Dermis microvascular lymphatic vessel endothelial cell (primary cell): ENCODE measurements around the gene UBE2D2. TPM values are rescaled to one million over a fixed set of nuclear protein-coding genes. Genes with fewer than 3 reads are reported as not detected.
A peak's percentile ranks its signal among the peaks of the same experiment; 100 is the strongest.

ENCODE experiments used
- DNase-seq, 2 donors: peaks; one replicate each; pipeline versions ENCODE4 v3.0.0 to v3.0.0-alpha.2; 2010; ENCODE audit warnings: low read depth in 2 of 2
- total RNA-seq: library from RNA; depleted of rRNA; stranded (reverse); fragments of >200 nt; gene quantifications from 2 replicates; pipeline ENCODE4 v1.2.1, GENCODE V29; 2014

Gene UBE2D2
- total RNA-seq, 1 donor from 2014 or later = 53.9 TPM

DNA sequence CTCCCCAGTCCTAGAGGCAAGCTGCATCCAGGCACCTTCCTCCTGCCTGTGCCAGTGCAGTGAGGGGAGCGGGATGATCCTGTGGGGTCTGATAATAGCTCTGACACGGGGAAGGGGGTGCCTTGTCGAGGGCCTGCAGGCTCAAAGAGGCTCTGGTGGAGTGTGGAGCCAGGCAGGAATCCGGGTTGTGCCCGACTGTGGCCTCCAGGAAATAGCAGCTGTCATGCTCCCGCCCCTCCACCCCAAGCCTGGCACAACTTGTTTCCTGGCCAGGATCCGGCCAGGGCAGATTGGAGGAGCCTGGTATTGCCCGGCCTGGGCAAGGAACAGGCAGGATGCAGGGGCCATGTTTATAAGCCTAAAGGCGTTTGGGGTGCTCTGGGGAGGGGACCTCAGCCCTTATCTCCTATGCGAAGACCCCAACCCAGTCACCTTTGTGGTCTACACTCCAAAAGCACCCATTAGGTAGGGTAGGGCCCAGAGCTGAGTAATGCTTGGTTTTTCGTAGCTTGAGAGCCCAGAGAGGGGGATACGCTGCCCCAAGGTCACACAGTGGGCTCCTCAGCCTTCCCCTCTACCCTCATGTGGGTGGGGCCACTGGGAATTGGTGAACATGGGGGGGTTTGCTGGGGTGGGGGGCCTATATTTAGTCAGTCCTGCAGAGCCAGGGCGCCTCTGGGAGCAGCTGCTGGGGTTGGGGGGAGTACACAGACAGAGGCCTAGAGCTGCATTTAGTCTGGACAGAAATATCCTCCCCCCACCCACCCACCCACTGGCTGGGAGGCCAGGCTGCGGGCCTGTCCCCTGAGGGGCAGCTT lies 99.2 kb downstream of the UBE2D2 start:
- DNase-seq = peak in 1 of 2 donors; percentile 61

DNA sequence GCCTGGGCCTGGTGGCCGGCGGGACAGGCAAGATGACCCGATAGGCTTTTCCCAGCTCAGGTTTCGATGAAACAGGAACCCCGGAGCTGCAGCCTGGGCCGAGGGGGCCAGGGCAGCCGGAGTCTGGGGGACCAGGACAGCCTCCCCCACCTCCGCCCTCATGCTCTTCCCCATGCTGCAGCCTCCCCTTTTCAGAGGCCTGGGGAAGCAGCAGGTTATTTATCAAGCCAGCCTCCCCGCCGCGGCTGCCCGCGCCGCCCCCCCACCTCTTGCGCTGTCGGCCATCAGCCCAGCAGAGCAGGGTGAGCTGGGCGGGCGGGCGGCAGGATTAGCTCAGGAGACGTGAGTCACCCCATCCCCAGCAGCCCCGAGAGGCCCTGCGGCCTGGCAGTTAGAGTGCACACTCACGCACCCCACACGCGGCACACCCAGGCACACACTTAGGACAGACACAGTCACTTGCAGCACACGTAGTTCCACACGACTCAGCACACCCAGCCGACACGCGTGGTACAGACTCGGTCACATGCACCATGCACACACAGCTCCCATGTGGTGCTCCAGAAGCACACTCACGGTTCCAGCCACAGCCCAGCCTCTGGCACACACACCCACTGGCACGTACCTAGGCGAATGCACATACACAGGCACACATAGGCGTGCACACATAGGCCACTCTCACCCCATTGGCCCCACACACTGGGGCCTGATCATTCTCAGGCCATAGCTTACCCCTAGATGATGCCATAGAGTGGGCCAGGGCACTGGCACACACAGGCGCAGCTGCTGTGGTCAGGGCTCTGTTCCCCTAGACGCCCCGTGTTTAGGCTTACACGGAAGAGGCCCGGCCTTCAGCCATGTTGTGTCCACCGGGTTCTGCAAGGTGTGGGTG lies 100.0 kb downstream of the UBE2D2 start:
- DNase-seq = peak in 1 of 2 donors; percentile 86

DNA sequence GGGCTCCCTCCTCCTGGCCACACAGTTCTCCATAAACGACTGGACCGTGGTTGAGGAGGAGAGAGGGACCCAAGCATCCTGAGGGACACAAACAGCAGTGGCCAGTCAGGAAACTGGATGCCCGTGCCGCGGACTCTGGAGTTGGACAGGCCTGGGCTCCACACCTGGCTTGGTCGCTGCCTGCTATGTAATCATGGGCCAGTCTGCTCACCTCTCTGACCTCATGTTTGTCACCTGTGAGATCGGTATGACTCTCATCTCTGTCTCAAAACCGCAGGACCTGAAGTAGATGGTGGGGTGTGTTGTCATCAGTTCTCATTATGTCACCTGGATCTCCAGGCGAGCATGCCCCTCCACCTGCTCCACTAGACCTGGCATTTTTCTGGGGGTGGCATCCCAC lies 101.5 kb downstream of the UBE2D2 start:
- DNase-seq = no peak

DNA sequence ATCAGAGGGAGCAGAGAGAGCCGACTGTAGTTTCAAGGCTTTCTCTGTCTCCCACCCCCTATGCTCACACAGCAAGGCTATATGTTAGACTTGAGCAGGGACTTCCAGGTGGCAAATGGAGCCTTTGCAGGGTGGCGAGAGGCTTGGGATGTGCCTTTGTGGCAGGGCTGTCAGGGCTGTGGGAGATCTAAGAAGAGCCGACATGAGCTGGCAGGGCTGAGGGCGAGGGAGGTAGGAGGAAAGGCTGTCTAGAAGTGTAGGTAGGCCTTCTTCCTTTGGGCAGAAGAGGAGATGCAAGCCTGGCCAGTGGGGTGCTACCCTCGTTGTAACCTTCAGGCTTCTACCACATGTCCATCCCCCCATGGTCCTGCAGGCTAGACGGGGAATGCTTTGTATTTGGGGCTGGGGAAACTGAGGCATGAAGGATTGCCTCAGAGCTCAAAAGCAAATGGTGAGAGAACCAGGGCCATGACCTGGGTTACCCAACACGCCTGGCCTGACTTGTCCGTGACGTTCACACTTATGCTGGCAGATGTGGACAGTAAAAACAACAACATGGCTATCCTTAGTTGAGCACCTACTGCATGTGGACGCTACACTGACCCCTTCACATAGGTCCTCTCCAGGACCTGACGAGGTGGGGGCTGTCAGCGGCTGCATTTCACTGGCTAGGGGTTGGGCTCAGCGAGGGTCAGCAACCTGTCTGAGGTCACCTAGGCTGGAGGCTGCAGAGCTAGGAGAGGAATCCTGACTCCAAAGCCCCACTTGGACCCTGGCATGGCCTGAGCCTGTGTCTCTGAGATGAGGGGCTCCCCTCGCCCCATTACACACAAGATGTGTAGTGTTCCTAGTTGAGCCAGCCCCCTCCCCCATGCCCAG lies 102.3 kb downstream of the UBE2D2 start:
- DNase-seq = no peak

DNA sequence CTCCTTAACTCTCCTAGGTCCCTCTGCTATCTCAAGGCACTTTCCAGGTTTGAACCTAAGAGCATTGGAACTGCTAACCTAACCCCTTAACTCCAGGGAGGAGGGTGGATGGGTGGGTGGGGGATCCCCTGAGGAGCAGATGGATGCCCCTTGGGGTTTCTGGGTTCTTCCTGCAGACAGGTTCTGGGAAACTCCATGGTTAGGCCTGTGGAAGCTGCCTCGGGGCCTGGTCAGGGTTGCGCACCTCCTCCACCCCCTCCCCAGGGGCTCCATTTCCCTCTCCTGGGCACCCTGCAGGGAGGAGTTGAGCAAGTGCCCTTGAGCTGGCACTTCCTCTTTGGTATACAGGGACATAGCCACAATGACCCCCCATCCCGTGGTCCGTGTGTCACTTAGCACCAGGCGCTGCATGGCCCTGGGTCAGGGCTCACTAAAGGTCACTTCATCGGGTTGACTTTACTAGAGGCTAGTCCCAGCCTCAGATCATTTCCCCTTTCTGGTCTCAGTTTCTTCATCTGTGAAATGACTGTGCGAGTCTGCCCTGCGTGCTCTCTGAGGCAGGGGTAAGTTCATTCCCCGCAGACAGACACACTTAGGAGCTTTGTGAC lies 103.1 kb downstream of the UBE2D2 start:
- DNase-seq = no peak

DNA sequence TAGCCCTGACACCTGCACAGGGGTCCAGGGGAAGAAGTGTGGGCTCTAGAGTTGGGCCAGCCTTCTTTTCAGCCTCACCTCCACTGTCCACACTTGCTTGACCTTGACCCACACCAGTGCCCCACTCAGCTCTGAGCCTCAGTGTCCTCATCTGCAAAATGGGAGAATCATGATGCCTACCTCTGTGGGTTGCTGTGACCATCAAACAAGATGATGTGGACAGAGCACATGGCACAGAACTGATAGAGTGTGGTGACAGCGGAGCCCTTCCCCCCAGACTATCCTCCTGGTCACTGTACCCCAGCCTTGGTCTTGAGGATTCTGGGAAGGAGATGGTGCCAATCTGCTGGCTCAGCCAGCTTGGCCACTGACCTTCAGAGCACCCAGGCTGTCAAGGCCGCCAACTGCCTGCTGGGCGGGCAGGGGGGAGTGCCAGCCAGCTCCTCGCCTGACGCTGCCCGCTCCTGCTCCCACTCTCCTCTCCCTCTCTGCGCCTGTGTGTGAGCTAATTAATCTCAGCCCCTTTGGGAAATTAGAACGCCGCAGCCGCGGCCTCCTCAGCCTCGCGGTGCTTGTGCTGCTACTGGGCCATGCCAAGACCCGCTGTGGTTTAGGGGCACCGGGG lies 103.7 kb downstream of the UBE2D2 start:
- no peak for DNase-seq

DNA sequence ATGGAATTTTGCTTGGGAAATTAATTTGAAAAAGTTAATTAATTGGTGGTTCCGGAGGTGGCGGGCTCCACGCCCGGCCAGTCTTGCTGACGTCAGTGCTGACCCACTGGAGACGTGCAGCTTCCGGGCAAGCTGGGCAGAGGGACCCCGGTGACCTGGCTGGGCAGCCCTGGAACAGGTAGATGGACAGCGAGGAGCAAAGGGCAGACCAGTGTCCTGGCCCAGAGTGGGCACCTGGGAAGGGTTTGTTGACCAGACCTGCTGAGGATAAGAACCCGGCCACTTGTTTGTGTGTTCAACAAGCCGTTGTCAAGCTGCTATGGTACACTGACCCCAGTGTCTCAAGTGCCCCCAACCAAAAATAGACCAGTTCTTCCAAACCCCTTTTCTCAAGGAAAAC lies 104.5 kb downstream of the UBE2D2 start:
- no peak for DNase-seq

DNA sequence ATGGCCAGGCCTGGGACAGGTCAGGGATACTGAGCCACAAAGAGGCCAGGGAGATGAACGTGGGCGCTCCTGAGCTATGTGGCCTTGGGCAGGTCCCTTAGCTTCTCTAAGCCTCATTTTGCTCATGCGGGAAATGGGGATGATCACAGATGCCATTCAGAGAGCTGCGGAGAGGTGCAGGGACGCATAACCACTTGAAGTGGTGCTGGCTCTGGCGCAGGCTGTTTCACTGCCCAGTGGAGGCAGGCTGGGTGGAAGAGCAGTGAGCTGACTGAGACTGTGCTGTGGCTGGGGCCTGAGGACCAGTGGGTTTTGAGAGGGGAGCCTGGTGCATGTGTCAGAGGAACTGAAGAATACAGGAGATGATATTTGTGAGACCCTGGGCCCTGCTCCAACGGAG lies 105.4 kb downstream of the UBE2D2 start:
- no peak for DNase-seq

DNA sequence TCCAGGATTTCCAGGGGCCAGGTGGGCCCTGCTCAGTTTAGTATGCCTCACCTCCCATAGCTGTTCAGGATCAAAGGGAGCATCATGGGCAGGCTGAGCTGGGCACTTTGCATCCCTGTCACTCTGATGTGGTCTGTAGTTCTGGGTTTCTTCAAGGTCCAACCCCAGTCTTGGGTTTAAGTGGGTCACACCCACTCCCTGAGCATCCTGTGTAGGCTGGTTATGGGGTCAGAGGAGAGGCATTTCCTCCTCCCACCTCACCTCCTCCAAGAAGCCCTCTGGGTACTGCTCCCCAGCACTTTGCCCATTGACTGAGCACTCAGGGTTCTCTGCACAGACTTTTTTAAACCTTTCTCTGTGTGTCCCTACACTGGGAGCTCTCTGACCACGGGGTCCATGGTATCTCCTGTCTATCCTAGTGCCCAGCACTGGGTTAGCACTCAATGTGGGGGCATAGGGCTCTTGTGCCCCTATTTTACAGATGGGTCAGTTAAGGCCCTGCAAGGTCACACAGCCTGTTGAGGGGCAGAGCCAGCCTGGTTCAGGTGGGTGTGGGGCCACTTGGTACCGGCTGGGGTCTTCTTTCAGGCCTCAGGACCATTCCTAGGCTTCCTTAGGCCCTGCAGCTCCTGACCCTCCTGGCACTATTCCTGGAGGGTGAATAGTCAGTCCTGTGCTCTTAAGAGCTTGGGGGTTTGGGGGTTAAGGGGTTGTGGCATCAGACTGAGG lies 106.0 kb downstream of the UBE2D2 start:
- no peak for DNase-seq

DNA sequence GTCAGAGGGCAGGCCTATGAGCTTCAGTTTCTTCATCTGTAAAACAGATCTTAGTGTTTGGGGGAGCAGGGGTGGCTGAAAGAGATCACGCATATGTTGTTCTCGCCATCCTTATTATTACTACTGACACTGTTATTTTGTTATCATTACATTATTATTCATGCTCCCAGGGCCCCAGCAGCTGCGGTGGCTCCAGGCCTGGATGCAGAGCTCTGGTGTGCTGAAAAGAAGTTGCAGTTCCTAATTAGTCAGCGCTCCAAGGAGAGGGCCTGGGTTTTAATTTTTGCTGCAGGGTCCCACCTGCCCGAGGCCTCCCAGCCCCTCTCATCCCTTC lies 106.6 kb downstream of the UBE2D2 start:
- no peak for DNase-seq

DNA sequence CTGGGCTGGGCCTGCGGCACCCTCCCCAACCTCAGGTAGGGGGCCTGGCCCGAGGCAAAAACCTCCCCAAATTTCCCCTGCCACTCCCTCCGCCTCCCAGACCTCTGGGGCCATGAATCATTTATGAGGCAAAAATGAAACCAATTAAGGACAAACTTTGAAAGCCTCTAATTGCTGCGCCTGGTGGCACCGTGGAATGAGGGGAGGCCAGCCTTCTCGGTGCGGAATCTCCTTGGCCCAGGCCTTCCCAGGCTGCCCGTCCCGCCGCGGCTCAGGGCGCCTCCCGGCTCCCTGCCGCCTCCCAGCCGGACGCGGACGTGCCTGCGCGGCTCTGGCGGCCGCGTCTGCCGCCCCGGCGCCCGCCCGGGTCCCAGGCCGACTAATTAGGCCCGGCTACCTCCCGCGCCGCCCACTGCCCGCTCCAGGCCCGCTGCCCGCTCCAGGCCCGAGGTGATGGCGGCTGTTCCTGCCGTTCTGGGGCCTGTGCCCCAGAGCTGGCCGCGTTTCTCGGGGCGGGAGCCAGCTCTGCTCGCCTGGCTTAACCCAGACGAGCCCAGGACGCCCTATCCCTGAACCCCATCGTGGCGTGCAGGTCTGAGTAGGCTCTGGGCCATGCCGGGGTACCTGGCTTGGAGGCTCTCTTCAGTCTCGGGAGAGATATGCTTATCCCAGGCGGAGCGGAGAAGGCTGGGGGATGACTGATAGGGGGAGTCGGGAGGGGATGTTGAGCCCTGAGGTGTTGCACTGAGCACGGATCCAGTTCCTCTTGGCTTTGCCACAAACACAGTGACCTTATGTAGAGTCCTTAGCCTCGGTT lies 107.1 kb downstream of the UBE2D2 start:
- peak in 1 of 2 donors; percentile 62 for DNase-seq

DNA sequence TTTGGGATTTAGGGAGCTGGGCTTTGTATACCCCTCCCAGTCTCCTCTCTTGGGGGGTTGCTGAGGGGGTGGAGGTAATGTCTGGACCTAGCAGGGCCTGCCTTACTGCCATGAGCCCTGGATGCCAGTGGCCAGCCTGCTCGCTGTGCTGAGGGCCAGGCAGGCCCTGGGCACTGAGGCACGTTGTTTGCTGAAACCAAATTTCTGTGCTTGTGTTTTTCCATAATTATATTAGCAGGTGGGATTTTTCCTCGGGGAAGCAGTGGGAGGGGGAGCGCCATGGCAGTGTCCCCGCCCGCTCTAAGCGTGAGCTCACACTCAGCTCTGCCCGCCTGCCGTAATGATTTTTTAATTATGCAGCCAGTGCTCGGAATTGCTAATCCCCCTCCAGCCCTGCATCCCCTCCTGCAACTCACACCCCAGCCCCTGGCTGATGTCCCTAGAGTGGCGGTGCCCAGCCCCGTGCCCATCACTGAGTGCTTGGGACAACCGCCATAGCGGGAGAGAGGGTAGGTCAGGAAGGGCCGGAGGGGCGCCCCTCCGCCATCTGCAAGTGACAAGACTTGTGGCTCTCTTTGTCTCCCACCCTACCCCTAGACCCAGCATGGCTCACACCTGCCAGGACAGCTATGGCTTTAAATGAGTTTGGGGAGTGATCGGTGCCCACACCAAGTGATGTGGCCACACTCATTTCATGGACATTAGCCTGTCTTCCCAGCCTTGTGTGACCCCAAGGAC lies 108.0 kb downstream of the UBE2D2 start:
- DNase-seq = no peak

DNA sequence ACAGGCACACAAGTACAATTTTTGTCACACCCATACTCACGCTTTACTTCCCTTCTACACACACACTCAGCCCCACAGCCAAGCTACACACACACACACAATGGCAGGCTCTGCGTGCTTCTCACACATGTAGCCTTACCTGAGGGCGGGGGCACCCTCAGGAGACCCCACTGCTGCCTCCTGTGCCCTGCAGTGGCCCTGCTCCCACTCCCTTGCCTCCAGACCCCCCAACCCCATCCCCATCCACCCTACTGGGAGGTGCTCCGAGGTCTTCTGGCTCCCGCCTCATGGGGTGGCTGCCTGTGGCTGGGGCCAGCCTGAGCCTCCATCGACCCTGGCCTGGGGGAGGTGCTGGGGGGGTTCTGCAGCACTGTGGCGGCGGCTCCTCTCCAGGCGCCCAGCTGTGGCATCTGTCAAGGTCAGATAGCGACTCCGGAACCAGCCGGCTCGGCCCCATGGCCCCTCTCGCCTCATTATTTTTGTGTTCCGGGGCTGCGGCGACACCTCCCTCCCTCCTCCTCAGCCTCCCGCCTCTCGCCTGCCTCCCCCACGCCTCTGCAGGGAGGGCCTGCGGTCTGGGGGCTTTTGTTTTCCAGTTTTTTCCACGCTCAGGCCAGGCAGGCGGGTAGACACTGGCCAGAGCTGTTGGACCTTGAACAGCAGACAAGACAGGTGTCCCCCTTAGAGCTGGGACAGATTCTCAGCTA lies 108.7 kb downstream of the UBE2D2 start:
- DNase-seq = no peak

DNA sequence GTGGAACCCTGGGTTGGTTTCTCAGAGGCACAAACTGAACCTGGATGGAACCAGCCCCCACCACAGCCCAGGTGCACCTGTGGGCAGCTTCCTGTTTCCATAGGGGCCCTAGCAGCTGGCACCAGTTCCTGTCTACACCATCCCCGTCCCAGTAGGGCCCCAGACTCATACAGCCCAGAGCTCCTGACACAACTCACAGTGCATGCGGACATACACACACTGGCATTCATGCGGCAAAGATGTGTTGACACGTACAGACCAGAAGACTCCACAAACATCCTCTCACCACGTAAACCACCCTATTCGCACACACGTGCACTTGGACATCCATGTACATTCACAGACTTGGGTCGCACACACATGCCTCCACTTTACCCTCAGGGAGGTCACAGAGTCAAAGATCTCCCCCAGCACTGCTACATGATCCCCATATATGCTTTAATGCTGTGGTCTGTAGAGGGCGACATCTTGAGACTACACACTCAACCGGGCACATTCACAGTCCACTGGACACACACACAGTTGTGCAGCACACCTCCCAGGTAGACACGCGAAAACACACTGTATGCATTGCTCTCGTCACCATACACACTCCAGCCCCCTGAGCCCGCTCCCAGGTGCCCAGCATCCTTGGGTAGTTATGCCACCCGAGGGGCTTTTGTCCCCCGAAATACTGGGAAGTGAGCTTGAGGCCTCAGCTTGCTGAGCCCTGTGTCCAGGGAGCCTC lies 109.4 kb downstream of the UBE2D2 start:
- DNase-seq = peak in 1 of 2 donors; percentile 43

DNA sequence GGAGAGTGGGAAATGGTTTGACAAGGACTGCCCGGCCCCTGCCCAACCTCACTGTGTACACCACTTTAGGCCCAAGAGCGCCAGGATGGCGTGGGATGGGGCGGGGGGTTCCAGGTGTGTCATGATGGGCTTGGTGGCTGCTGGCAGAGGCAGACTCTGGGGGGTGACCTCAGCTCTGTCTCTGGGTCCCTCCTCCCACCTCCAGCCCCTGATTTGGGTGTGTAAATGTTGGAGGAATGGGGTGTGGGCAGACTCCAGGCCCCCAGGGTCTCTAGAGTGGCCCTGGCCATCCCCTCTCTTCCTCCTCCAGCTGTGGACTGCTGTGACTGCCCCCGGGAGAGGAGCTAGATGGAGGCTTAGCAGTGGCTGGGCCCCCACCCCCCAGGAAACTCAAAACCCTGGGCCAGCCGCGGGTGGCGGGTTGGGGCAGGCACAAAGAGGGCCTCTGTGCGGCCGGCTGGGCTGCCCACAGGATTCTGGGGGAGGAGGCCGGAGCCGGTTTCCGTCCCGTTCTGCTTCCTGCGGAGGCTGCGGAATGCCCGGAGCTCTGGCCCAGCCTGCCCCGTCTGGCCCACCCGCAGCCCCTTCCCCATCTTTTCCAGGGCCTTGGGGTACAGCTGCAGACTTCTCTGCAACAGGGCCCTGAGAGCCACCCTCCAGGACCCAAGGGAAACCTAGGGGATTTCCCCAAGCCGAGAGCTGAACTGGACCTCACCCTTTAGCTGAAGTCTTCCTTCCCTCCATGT lies 110.1 kb downstream of the UBE2D2 start:
- DNase-seq = peak in 1 of 2 donors; percentile 29

DNA sequence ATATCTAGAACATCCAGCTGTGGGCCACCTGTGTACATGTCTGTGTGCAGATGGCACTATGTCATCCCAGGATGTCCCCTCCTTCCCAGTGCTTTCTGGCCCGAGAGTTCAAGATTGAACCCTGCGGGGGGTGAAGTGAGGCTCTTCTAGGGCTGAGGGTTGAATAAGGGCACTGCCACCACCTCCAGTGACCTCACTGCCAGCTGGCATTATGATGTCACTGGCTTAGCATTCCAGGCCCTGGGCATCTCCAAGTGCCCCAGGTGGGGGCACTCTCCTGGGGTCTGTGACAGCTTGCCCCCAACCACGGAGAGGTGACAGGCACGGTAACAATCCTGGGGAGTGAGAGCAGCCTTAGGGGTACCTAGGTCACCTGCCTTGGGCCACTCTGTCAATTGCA lies 114.1 kb downstream of the UBE2D2 start:
- DNase-seq = no peak

DNA sequence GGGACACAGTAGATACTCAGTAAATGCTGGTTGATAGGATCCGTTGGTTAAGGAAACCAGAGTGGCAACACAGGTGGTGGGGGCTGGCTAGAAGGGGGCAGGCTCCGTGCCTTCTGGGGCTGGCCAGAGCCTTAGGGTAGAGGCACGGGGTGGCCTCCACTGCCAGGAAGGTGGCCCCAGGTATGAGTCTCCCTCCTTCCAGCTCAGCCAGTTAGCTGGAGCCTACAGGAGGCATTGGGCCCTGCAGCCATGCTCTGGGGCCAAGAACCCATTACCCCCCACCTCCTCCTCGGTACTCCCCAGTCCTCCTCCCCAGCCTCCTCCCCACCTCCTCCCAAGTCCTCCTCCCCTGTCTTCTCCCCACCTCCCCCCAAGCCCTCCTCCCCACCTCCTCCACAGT lies 114.7 kb downstream of the UBE2D2 start:
- DNase-seq = no peak
